Panc1 (cell line): ENCODE data around the gene PLCL1. TPM values are rescaled to one million over a fixed set of nuclear protein-coding genes. Genes with fewer than 3 reads are reported as not detected.

Experiments used
- ATAC-seq: fragments of 200-7000 bp; cut with Tn5 transposase; 2 replicates; pipeline ENCODE4 v1.9.1; 2020; ENCODE audit warnings: mild to moderate bottlenecking, moderate library complexity
- BruUV-seq: library from RNA; stranded (reverse); fragments of 400-500 nt; replicated peaks from 2 replicates; lab custom pipeline; 2021; lab: Mats Ljungman, UMichigan
- CTCF ChIA-PET: fragments of 300-600 bp; sonication (Branson Sonifier 250); formaldehyde crosslinking; loops from one replicate; lab custom pipeline; 2022; ENCODE audit warnings: antibody characterized with exemption; lab: Charles Lee
- POLR2A ChIA-PET: fragments of 300-600 bp; sonication (Branson Sonifier 250); formaldehyde crosslinking; loops from one replicate; lab custom pipeline; 2022; ENCODE audit warnings: antibody characterized with exemption; lab: Charles Lee
- DNase-seq: peaks from one replicate; pipeline ENCODE4 v3.0.0-alpha.2; 2010; ENCODE audit warnings: low read depth, low spot score
- H3K27ac ChIP-seq: 2 replicates; pipeline ENCODE4 v1.5.1; 2011; ENCODE audit warnings: mild to moderate bottlenecking, low read length, inconsistent platforms
- H3K27me3 ChIP-seq: fragments of 200-500 bp; sonication (Bioruptor generic); 2 replicates; pipeline ENCODE4 v1.6.0; 2014; ENCODE audit warnings: low read length, inconsistent platforms; ENCODE audit not compliant: control insufficient read depth, insufficient read depth
- H3K36me3 ChIP-seq: fragments of 200-500 bp; sonication (Bioruptor generic); 2 replicates; pipeline ENCODE4 v1.5.1; 2014; ENCODE audit warnings: inconsistent platforms, mild to moderate bottlenecking, low read length, moderate library complexity; ENCODE audit not compliant: control insufficient read depth, insufficient read depth
- H3K4me1 ChIP-seq: 2 replicates; pipeline ENCODE4 v1.5.1; 2011; ENCODE audit warnings: inconsistent platforms, mild to moderate bottlenecking, low read length, moderate library complexity; ENCODE audit not compliant: control insufficient read depth, insufficient read depth
- H3K4me3 ChIP-seq, 2 experiments: 2 replicates each; pipeline ENCODE4 v1.5.1; 2011 to 2012; ENCODE audit warnings: low read depth in 2 of 2, low read length in 2 of 2, mild to moderate bottlenecking in 2 of 2, inconsistent platforms in 1 of 2, moderate library complexity in 1 of 2
- H3K9me3 ChIP-seq: fragments of 200-500 bp; sonication (Bioruptor generic); 2 replicates; pipeline ENCODE4 v1.5.1; 2014; ENCODE audit warnings: low read depth, mild to moderate bottlenecking, inconsistent platforms, low read length, moderate library complexity; ENCODE audit not compliant: control insufficient read depth, insufficient read depth
- POLR2AphosphoS5 ChIP-seq: IDR thresholded peaks from 2 replicates; pipeline ENCODE4 v1.6.1; 2012; ENCODE audit warnings: mild to moderate bottlenecking, low read depth, low read length, moderate library complexity
- SIN3A ChIP-seq: IDR thresholded peaks from 2 replicates; pipeline ENCODE4 v1.6.1; 2012; ENCODE audit warnings: low read depth, mild to moderate bottlenecking, low read length, moderate library complexity, borderline replicate concordance; ENCODE audit not compliant: insufficient read depth
- TCF7L2 ChIP-seq: IDR thresholded peaks from 2 replicates; pipeline ENCODE4 v1.6.1; 2011; ENCODE audit warnings: mild to moderate bottlenecking, low read depth, low read length, inconsistent platforms
- in situ Hi-C: cut with HindIII; loops from 2 replicates; pipeline ENCODE4 v1.10.0; 2016; ENCODE audit warnings: low sequenced_read_pairs, low pct_unique_long_range_greater_than_20kb
- intact Hi-C: fragments of 100-400 bp; cut with micrococcal nuclease; formaldehyde crosslinking; loops from one replicate; pipeline ENCODE4 v1.10.0; 2022; ENCODE audit not compliant: unreplicated experiment
- total RNA-seq: library from RNA; stranded (reverse); gene quantifications from one replicate; pipeline ENCODE4 v1.2.1, GENCODE V29; 2021; ENCODE audit not compliant: unreplicated experiment
- TF ChIP-seq, protein P1 (sequence below), 2 experiments: IDR thresholded peaks; 2 replicates each; pipeline ENCODE4 v1.6.1; 2011 to 2012; ENCODE audit warnings: low read depth in 2 of 2, control low read depth in 1 of 2, low read length in 1 of 2, mild to moderate bottlenecking in 1 of 2, moderate library complexity in 1 of 2; ENCODE audit not compliant: insufficient read depth in 1 of 2
- TF ChIP-seq, protein P2 (sequence below): fragments of 450-650 bp; IDR thresholded peaks from 2 replicates; pipeline ENCODE4 v1.5.1; 2017; ENCODE audit warnings: mild to moderate bottlenecking

The PLCL1 gene
- total RNA-seq, 1 experiment from 2014 or later = not detected

DNA sequence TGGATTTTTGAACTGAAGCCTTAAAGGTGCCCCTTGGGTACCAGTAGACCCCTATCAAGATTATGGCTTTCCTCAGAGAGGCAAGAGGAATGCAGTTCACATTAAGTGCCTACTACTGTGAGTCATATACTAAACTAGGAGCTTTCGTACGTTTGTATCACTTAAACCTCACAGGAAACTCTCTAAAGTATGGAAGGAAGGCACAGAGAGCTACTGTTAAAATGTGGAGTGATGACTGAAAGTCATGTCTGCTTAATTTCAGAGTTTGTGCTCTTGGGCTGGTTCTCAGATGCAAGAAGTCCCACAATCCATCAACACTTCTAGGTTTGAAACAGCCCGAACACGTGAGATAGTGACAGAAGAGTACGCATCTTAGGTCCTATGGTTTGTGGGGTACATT is 4.7 kb downstream of the PLCL1 start:
- TF ChIP-seq TCF7L2 = no peak
- TF ChIP-seq, protein P1, sequence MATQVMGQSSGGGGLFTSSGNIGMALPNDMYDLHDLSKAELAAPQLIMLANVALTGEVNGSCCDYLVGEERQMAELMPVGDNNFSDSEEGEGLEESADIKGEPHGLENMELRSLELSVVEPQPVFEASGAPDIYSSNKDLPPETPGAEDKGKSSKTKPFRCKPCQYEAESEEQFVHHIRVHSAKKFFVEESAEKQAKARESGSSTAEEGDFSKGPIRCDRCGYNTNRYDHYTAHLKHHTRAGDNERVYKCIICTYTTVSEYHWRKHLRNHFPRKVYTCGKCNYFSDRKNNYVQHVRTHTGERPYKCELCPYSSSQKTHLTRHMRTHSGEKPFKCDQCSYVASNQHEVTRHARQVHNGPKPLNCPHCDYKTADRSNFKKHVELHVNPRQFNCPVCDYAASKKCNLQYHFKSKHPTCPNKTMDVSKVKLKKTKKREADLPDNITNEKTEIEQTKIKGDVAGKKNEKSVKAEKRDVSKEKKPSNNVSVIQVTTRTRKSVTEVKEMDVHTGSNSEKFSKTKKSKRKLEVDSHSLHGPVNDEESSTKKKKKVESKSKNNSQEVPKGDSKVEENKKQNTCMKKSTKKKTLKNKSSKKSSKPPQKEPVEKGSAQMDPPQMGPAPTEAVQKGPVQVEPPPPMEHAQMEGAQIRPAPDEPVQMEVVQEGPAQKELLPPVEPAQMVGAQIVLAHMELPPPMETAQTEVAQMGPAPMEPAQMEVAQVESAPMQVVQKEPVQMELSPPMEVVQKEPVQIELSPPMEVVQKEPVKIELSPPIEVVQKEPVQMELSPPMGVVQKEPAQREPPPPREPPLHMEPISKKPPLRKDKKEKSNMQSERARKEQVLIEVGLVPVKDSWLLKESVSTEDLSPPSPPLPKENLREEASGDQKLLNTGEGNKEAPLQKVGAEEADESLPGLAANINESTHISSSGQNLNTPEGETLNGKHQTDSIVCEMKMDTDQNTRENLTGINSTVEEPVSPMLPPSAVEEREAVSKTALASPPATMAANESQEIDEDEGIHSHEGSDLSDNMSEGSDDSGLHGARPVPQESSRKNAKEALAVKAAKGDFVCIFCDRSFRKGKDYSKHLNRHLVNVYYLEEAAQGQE (IDR thresholded peaks at IDR 0.05; ENCODE audit: insufficient read depth in 1 of 2, low read depth in 2 of 2, low read length in 1 of 2) = no peak
- TF ChIP-seq SIN3A = no peak
- TF ChIP-seq POLR2AphosphoS5 = no peak
- TF ChIP-seq, protein P2, sequence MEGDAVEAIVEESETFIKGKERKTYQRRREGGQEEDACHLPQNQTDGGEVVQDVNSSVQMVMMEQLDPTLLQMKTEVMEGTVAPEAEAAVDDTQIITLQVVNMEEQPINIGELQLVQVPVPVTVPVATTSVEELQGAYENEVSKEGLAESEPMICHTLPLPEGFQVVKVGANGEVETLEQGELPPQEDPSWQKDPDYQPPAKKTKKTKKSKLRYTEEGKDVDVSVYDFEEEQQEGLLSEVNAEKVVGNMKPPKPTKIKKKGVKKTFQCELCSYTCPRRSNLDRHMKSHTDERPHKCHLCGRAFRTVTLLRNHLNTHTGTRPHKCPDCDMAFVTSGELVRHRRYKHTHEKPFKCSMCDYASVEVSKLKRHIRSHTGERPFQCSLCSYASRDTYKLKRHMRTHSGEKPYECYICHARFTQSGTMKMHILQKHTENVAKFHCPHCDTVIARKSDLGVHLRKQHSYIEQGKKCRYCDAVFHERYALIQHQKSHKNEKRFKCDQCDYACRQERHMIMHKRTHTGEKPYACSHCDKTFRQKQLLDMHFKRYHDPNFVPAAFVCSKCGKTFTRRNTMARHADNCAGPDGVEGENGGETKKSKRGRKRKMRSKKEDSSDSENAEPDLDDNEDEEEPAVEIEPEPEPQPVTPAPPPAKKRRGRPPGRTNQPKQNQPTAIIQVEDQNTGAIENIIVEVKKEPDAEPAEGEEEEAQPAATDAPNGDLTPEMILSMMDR = no peak
- CTCF ChIA-PET = no interaction called here
- POLR2A ChIA-PET = no interaction called here

DNA sequence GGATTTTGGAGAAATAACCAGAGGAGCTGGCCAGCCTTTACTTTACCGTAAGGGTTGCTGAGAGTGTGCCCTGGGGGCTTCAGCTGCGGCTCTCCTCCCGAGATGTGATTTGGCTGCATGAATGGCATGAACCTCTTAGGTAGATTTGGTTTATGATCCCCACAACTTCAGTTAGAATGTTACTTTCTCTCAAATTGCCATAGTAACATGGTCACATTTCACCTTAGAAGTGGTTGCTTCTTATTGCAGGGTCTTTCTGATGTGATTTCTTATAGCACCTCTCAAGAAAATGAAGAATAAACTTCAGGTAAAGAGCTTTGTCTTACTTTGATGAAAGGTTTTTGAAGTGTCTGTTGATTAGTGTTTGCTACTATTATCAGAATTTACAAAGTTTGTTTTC is 5.6 kb downstream of the PLCL1 start:
- CTCF ChIA-PET = no interaction called here
- no peaks in the 10 kb centered on the region for H3K9me3 ChIP-seq
- POLR2A ChIA-PET = no interaction called here
- H3K4me3 ChIP-seq = no peak overlapping the region
- H3K27ac ChIP-seq = no peak overlapping the region
- no TSS peak for BruUV-seq
- intact Hi-C loops = no loop called here
- no peaks in the 10 kb centered on the region for H3K4me1 ChIP-seq
- ATAC-seq (no peak), DNase-seq (no peak)
- H3K36me3 ChIP-seq = no peaks in the 10 kb centered on the region; the same call in 1 of the 2 replicates
- TF ChIP-seq POLR2AphosphoS5 (no peak), SIN3A (no peak), TCF7L2 (no peak)
- TF ChIP-seq, protein P2 = no peak
- TF ChIP-seq, protein P1 (IDR thresholded peaks at IDR 0.05; ENCODE audit: insufficient read depth in 1 of 2, low read depth in 2 of 2, low read length in 1 of 2) = no peak
- in situ Hi-C loops = no loop called here
- H3K27me3 ChIP-seq = peaks cover 33% of the 10 kb centered on the region

More for the DNA sequence above, 4.7 kb downstream of the PLCL1 start:
- Histone ChIP-seq H3K36me3 (no peaks in the 10 kb centered on the region; the same call in 1 of the 2 replicates), H3K4me3 (no peak overlapping the region), H3K27me3 (peaks cover 34% of the 10 kb centered on the region), H3K27ac (no peak overlapping the region), H3K9me3 (no peaks in the 10 kb centered on the region), H3K4me1 (no peaks in the 10 kb centered on the region; the same call in 1 of the 2 replicates)
- intact Hi-C loops = no loop called here
- no peak for DNase-seq
- no peak for ATAC-seq
- BruUV-seq = no TSS peak
- in situ Hi-C loops = no loop called here
